ENCODE measurements around the gene SIGLEC9.
"Not testable (repeated sequence)": the region's sequence is repeated elsewhere in the genome, so short reads cannot be mapped to it uniquely, and the experiment has no call there.

The SIGLEC9 gene

DNA sequence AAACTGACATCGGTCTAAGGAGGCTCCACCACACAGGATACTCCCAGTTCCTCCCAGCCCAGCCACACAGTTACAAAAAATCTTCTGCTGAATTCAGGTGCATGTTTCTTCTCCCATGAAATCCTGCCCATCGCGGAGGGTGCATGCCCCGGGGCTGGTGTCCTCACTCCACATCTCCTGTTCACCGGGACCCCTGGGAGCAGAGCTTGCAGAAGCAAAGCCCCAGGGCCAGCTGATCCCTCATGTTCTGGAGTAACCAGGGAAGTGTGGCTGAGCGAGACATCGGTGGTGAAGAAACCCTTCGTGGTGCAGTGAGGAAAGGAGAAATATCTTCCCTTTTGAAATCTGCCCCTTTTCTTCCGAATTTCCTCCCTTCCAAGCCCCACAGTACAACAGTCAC, 904 bp upstream of the SIGLEC9 start:
- DNase-seq, result no peak

DNA sequence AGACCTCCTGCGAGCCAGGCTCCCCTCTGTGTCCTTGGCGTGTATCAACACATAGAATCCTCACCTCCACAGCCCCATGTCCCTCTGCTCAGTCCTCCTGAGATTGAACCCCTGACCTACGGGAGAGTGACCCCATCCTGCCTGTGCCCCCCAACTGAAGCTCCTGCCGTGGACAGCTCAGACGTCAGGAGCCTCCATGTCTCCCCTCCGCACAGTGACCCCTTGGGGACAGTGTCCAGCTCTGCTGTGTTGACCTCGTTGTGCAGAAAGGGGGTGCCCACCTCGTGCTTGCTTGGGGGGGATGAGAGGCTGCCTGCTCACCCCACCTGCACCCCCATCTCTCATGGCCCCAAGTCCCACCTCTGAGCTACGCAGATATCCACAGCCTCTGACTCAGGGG, 490 bp upstream of the SIGLEC9 start:
- no peak for DNase-seq

GRCh38 chr19:51125421-51126075, 842 bp downstream of the SIGLEC9 start:
- no peak for DNase-seq

- no peak for DNase-seq
Measured at GRCh38 chr19:51127032-51127431, 2.3 kb downstream of the SIGLEC9 start.

- DNase-seq, result no peak
Measured at GRCh38 chr19:51127755-51128154, 3.0 kb downstream of the SIGLEC9 start.

DNA sequence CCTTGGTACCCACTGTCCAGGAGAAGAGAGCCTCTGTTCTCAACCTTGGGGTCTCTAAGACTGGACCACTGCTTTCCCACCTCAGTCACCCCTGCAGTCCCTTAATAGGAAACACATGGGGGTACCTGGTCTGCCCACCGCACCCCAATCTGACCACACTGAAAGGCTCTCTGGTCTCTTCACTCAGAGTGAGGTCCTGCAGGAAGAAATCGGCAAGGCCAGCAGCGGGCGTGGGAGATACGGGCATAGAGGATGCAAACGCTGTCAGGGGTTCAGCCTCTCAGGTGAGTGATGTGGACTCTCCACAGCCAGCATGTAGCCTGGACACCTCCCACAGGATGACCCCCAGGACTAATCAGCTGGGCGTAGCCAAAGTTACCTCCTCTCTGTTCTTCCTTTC, 3.5 kb downstream of the SIGLEC9 start:
- DNase-seq, result no peak

GRCh38 chr19:51129716-51130115, 5.0 kb downstream of the SIGLEC9 start:
- DNase-seq, result no peak

GRCh38 chr19:51131780-51132680, 7.3 kb downstream of the SIGLEC9 start:
- no peak for DNase-seq

DNA sequence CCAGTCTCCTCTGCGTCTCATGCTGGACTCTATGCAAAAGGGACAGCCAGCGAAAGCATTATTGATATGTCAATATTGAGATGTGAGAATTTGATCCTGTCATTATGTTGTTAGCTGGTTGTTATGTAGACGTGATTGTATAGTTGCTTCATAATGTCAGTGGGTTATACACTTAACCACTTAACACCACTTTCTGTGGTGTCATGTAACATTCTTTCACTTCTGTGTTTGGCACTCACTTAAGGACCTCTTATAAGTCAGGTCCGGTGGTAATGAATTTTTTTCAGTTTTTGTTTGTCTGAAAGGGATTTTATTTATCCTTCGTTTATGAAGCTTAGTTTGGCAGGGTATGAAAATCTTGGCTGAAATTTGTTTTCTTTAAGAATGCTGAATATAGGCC, 10.3 kb downstream of the SIGLEC9 start:
- DNase-seq, result no peak

DNA sequence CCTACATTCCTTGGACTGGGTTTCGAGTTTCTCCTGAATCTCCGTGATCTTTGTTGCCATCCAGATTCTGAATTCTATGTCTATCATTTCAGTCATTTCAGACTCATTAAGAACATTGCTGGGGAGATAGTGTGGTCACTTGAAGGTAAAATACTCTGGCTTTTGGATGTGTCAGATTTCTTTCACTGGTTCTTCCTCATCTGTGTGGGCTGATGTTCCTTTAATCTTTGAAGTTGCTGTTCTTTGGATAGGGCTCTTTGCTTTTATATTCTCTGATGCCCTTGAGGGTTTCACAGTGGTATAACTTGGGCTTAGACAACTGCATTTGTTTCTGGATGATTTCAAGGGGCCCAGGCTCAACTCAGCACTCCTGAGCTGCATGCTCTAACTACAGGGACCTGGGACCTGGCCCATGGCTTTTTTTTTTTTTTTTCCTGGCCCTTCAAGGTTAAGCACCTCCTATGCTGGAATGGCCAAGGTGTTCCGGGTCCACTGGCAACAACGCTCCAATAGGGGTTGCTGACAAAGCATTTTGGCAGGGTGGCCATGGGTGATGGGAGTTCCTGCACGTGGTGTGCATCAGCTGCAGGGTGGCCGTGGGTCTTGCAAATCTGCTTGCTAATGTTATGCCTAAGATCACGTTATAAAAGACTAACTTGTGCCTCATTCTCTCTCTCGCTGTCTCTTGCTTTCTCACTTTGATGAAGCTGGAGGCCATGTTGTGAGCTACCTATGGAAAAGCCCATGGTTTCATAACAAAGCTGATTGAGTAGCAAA, 11.5 kb downstream of the SIGLEC9 start:
- DNase-seq, result no peak

GRCh38 chr19:51136851-51137551, 12.3 kb downstream of the SIGLEC9 start:
- no peak for DNase-seq

DNA sequence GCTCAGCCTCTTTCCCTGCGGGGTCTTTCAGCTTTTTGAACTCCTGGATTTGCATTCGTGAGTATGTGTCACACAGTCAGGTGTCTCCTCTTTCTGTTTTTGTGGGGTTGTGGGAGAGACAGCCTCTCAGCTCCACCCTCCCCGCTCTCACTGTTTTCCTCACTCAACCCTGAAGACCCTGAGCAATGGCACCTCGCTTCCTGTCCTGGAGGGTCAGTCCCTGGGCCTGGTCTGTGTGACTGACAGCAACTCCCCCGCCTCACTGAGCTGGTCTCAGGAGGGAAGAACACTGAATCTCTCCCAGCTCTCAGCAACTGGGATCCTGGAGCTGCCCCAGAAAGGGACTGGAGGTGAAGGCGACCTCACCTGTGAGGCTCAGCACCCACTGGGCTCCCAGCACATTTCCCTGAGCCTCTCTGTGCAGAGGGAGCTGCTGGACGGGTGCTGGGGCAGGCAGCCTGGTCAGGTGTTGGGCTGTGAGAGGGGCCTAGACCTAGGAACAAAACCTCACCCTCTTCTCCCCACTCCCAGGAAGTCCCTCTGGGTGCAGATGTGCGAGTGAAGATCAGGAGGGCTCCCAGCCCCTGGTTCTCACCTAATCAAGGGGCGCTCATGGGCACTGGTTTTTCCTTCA, 13.2 kb downstream of the SIGLEC9 start:
- no peak for DNase-seq

DNA sequence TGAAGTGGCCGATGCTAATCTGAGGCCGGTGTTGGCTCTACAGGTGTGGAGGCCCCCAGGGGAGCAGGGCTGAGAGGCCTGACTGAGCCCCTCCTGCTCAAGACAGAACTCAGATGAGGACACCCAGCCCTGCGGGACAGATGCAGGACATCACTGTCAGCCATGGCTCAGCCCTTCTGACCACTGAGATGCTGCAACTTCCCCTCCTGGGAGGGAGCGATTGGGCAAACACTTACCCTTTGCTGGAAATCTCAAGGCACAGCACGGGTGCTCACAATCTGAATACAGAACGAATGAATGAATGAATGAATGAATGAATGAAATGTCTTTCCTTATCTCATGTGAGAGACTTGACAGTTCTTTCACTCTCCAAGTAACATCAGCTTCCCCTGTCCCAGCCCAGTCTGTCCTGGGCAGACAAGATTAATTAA, 13.9 kb downstream of the SIGLEC9 start:
- no peak for DNase-seq

DNA sequence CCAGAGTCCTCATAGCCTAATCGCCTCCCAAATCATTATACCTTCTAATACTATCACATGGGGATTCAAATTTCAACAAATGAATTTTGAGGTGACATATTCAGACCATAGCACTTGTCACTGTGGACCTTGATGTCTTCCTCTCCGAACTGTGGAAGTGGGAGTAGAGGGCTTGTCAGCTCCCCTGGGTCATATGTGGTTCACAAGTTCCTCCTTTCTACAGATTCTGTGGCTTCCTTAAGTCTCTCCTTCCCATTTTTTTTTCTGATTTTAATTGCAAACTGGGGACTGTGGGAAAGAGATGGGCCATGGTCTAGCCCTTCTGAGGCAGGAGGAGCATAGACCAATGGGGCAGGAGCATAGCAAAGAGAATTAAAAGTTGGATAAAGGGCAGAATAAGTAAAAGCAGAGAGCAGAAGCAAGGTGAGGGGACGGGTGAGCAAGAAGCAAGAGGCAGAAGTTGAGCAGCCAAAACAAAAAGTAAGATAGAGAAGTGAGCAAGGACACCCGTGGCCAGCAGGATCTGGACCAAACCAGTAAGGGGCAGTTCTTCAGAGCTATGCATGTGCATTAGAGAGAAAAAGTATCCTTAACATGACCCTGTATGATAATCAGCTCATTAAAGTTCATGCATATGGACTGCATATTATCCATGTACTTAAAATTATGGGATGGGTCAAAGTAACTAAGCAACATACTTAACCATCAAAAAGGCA, 14.8 kb downstream of the SIGLEC9 start:
- no peak for DNase-seq

DNA sequence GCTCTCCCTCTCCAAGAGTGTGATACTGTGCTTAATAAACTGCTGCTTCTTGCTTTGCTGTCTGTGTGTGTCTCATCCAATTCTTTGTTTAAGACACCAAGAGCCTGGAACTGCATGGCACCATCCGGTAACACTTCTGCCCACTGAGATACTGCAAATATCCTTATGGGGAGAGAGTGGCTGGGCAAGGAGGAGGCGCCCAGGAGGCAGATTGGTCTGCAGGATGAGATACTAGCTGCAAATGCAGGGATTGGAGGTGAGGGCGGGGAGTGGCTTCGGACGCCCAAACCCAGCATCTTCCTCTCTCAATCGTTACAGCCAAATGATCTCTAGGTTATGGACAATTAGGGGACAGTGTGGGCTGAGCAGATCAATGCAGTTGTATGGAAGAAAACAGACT, 15.7 kb downstream of the SIGLEC9 start:
- no peak for DNase-seq

DNA sequence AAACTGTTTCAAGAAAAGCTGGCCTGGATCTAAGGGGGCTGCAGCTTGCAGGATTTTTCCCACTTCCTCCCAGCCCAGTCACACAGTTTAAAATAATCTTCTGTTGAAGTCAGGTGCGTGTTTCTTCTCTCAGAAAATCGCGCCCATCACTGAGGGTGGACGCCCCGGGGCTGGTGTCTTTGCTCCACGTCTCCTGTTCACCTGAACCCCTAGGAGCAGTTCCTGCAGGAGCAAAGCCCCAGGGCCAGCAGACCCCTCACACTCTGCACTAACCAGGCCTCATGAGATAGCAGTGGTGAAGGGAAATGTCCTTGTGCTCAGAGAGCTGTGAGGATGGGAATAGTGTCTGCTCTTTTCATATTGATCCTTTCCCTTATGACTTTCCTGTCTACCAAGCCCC, 16.5 kb downstream of the SIGLEC9 start:
- DNase-seq, result no peak

DNA sequence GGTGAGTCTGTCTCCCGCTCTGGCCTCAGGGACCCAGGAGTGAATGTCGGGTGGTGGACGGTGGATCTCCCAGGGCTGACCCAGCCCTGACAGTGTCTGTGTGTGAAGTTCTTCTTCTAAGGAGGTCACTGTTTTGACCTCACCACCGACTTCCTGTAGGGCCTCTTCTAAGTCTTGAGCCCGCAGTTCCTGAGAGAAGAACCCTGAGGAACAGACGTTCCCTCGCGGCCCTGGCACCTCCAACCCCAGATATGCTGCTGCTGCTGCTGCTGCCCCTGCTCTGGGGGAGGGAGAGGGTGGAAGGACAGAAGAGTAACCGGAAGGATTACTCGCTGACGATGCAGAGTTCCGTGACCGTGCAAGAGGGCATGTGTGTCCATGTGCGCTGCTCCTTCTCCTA, 17.4 kb downstream of the SIGLEC9 start, which contains the start of gene SIGLEC7:
SIGLEC7 (plus strand) TSS at position 183 of the 400 bp plus-strand sequence; CDS start at position 252, 69 bp downstream.
- no peak for DNase-seq

DNA sequence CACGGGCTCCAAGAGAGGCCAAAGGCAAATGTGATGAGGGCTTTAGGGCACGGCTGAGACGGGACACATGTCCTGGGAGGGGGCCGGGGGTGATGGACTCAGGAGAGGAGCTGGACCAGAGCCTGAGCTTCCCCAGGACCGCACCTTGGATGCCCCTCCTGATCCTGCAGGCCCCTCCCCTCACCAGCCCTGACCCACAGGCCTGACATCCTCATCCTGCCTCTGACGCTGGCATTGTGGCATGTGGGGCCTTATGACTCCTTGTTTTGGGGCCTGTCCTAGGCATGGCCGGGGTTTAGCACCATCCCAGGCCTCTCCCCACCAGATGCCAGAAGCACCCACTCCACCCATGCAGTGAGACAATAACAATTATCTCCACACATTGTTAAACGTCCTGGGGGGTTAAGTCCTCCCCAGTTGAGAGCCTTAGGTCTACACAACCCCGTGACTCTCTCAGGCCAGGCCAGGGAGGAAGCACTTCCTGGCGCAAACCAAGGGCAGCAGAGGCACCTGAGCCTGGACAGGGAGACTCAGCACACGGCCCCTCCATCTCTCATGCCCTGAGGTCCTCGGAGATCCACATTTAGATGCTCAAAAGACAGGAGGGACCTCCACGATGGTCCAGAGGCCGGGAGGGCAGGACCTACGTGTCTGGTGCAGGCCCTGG, 18.2 kb downstream of the SIGLEC9 start:
- not testable (repeated sequence) for DNase-seq

- DNase-seq, result no peak
Measured at GRCh38 chr19:51143486-51143885, 18.8 kb downstream of the SIGLEC9 start.

DNA sequence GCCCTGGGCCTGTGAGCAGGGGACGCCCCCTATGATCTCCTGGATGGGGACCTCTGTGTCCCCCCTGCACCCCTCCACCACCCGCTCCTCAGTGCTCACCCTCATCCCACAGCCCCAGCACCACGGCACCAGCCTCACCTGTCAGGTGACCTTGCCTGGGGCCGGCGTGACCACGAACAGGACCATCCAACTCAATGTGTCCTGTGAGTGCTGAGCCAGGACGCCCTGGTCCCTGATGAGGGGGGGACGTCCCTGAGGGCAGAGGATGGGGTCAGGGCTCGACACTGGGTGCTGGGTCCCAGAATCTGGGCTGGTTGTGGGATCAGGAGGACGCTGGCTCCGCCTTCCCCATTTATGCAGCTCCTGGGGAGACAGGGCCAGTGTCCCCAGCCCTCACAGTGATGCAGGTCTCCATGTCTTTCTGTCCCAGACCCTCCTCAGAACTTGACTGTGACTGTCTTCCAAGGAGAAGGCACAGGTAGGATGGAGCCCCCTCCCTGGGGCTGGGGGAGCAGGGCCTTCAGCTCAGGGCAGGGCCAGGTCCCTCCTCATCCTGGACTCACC, 19.9 kb downstream of the SIGLEC9 start:
- no peak for DNase-seq

All from activated CD4-positive, alpha-beta T cell treated with anti-CD3 and anti-CD28 coated beads, Interleukin-2, amount 50 U/mL, for 4 hours (primary cell).